Bronchial epithelial cell (primary cell): Measurements from ENCODE around the gene FBLN5. TPM values are rescaled to one million over a fixed set of nuclear protein-coding genes. Genes with fewer than 3 reads are reported as not detected.

Experiments
- DNase-seq: peaks from one replicate; pipeline ENCODE4 v3.0.0-alpha.2; 2010; ENCODE audit warnings: low read depth
- FAIRE-seq: peaks from 2 replicates; lab custom pipeline; 2011; peaks lifted over from hg19 to GRCh38; lab: Jason Lieb, UNC
- H3K27me3 ChIP-seq: 2 replicates; pipeline ENCODE4 v1.5.1; 2011; ENCODE audit warnings: low read length; ENCODE audit not compliant: control insufficient read depth, insufficient read depth
- H3K36me3 ChIP-seq: 2 replicates; pipeline ENCODE4 v1.5.1; 2011; ENCODE audit warnings: low read length; ENCODE audit not compliant: control insufficient read depth, insufficient read depth
- H3K4me3 ChIP-seq: 2 replicates; pipeline ENCODE4 v1.5.1; 2011; ENCODE audit warnings: mild to moderate bottlenecking, low read depth, low read length, control low read depth
- CTCF ChIP-seq: IDR thresholded peaks from 2 replicates; pipeline ENCODE4 v1.5.1; 2011; ENCODE audit warnings: mild to moderate bottlenecking, moderate library complexity, low read length, control low read depth, inconsistent platforms; ENCODE audit not compliant: insufficient read depth, severe bottlenecking
- total RNA-seq: library from RNA; depleted of rRNA; stranded (reverse); fragments of >200 nt; gene quantifications from 2 replicates; pipeline ENCODE4 v1.2.1, GENCODE V29; 2014

Gene FBLN5
- total RNA-seq, 1 donor from 2014 or later = 0.26 TPM

DNA sequence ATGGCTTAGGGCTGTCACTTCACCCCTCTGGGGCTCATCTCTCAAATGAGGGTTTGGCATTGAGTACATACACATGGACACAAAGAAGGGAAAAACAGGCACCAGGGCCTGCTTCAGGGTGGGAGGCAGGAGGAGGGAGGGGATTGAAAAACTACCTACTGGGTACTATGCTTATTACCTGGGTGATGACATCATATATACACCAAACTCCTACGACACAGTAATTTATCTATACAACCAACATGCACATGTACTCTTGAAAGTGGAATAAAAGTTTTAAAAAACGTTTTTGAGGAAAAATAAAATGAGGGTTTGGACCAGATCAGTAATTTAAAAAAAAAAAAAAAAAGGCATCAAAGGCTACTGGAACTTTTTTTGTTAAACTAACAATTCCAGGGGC, 76.6 kb downstream of the FBLN5 start:
- Histone ChIP-seq H3K4me3 (no peak overlapping the region), H3K27me3 (no peaks in the 10 kb centered on the region), H3K36me3 (no peaks in the 10 kb centered on the region)
- DNase-seq (no peak), FAIRE-seq (no peak)
- TF ChIP-seq CTCF = no peak

GRCh38 chr14:91870001-91870400, 77.5 kb downstream of the FBLN5 start:
- DNase-seq (peak; percentile 72), FAIRE-seq (no peak)
- H3K36me3 ChIP-seq = no peaks in the 10 kb centered on the region
- H3K4me3 ChIP-seq = no peak overlapping the region
- no peaks in the 10 kb centered on the region for H3K27me3 ChIP-seq
- TF ChIP-seq CTCF = no peak

DNA sequence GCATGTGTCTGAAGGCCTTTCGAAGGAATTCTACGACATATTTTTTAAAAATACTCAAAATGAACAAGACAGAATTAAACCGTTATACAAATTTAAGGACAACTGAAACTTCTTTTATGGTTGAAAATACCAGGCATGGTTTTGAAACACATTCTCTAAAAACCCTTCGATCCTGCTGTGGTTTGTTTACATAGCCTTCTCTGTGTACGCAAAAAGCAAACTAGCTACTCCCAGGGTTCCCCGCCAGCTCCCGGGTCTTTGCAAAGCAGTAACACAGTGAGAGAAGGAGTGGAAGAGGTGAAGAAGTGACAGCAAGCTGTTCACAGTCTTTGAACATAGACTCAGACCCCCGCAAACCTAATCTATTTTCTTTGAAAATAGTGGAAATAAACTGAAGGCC, 77.9 kb downstream of the FBLN5 start:
- FAIRE-seq (no peak), DNase-seq (no peak)
- H3K36me3 ChIP-seq = no peaks in the 10 kb centered on the region
- H3K4me3 ChIP-seq = no peak overlapping the region
- H3K27me3 ChIP-seq = no peaks in the 10 kb centered on the region
- TF ChIP-seq CTCF = no peak

DNA sequence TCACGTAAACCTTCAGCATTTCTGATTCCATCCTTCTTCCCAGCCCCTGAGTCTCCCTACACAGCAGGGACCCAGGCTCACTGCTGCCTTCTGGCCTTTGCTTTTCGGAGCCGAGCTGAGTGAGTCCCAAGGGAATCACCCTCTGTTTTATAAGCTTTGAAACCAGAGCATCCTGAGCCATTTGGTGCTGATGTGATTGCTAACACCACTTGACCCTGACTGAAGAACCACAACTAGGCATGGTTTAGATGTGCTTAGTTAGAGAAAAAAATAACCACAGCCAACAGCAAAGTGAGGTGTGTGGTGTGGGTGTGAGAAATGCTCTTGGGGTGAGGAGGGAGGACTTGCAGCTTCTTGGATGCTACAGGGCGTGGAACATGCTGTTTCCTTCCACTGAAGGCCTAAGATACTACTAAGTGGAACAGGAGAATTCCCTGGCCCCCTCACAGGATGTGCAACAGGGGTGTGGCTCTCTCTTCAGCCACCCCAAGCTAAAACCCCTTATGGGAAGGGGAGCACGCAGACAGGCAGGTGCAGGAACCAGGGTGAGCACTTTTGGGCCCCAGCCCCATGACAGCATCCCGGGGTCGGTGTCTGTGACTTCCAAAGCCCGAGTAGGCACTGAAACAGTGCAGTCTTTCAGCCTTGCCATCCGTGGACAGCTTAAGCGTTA, 80.0 kb downstream of the FBLN5 start, which contains the start of gene TC2N:
TC2N (minus strand) TSS at position 221 of the 673 bp plus-strand sequence. CDS start 53,767 bp downstream, outside the sequence.
- Histone ChIP-seq H3K36me3 (no peaks in the 10 kb centered on the region), H3K27me3 (no peaks in the 10 kb centered on the region), H3K4me3 (no peak within 1 kb of the TSS)
- DNase-seq = no peak
- no peak for TF ChIP-seq CTCF
- no peak for FAIRE-seq

GRCh38 chr14:91866511-91867295, 80.8 kb downstream of the FBLN5 start:
- no peak for DNase-seq
- Histone ChIP-seq H3K36me3 (no peaks in the 10 kb centered on the region), H3K27me3 (no peaks in the 10 kb centered on the region), H3K4me3 (no peak overlapping the region)
- TF ChIP-seq CTCF = no peak
- no peak for FAIRE-seq
